ENCODE measurements around the gene ENOPH1.
"Not testable (repeated sequence)": the region's sequence is repeated elsewhere in the genome, so short reads cannot be mapped to it uniquely, and the experiment has no call there.

GRCh38 chr4:82473080-82473479, 42.7 kb downstream of the ENOPH1 start:
- TF ChIP-seq, protein P1, sequence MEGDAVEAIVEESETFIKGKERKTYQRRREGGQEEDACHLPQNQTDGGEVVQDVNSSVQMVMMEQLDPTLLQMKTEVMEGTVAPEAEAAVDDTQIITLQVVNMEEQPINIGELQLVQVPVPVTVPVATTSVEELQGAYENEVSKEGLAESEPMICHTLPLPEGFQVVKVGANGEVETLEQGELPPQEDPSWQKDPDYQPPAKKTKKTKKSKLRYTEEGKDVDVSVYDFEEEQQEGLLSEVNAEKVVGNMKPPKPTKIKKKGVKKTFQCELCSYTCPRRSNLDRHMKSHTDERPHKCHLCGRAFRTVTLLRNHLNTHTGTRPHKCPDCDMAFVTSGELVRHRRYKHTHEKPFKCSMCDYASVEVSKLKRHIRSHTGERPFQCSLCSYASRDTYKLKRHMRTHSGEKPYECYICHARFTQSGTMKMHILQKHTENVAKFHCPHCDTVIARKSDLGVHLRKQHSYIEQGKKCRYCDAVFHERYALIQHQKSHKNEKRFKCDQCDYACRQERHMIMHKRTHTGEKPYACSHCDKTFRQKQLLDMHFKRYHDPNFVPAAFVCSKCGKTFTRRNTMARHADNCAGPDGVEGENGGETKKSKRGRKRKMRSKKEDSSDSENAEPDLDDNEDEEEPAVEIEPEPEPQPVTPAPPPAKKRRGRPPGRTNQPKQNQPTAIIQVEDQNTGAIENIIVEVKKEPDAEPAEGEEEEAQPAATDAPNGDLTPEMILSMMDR (conservative IDR thresholded peaks at IDR 0.05) = not testable (repeated sequence)
- TF ChIP-seq ZFX (IDR thresholded peaks at IDR 0.05) = not testable (repeated sequence)

All from C4-2B (cell line).